HepG2 (cell line): ENCODE results near the gene KRT6B. TPM values are rescaled to one million over a fixed set of nuclear protein-coding genes. Genes with fewer than 3 reads are reported as not detected.

Source experiments
- ATAC-seq: fragments of 200-7000 bp; cut with Tn5 transposase; 3 replicates; pipeline ENCODE4 v1.9.1; 2020; ENCODE audit warnings: mild to moderate bottlenecking, moderate library complexity
- BruUV-seq: library from RNA; stranded (reverse); fragments of 400-500 nt; replicated peaks from 2 replicates; lab custom pipeline; 2021; lab: Mats Ljungman, UMichigan
- CTCF ChIA-PET: fragments of 300-600 bp; formaldehyde crosslinking; extraction: SDS; loops from one replicate; lab custom pipeline; 2021; ENCODE audit warnings: low total read pairs, inconsistent platforms, low intra/inter-chr PET ratio; lab: Yijun Ruan, JAX
- POLR2A ChIA-PET: fragments of 350-600 bp; sonication (Branson Sonifier 250); formaldehyde crosslinking; loops from one replicate; lab custom pipeline; 2020; ENCODE audit warnings: antibody characterized with exemption, inconsistent platforms; lab: Yijun Ruan, JAX
- DNase-seq: peaks from one replicate; pipeline ENCODE4 v3.0.0-alpha.2; 2015; ENCODE audit warnings: low spot score
- FAIRE-seq: peaks from 3 replicates; lab custom pipeline; 2011; peaks lifted over from hg19 to GRCh38; lab: Jason Lieb, UNC
- H2AFZ ChIP-seq: one replicate; pipeline ENCODE4 v1.6.1; 2011; ENCODE audit warnings: low read length, inconsistent platforms
- H3K27ac ChIP-seq: fragments of 300-600 bp; 3 replicates; pipeline ENCODE4 v1.8.0; 2011; ENCODE audit warnings: mixed run types, mild to moderate bottlenecking, mixed read lengths, low read length, inconsistent platforms; ENCODE audit not compliant: insufficient read depth; ENCODE audit errors: extremely low read length
- H3K27me3 ChIP-seq, 2 experiments: fragments of 200-600 bp in 1 of 2; 2 replicates in 1 of 2; 3 replicates in 1 of 2; pipeline versions ENCODE4 v1.6.0 to v1.8.0; 2011; ENCODE audit warnings: low read length in 2 of 2, mild to moderate bottlenecking in 2 of 2, moderate library complexity in 2 of 2, inconsistent platforms in 1 of 2; ENCODE audit not compliant: insufficient read depth in 2 of 2, control insufficient read depth in 1 of 2
- H3K36me3 ChIP-seq, 2 experiments: fragments of 200-600 bp in 1 of 2; replicated peaks in 1 of 2; 2 replicates in 1 of 2; 3 replicates in 1 of 2; pipeline versions ENCODE4 v1.5.1 to v1.8.0; 2011; ENCODE audit warnings: low read length in 2 of 2, inconsistent platforms in 1 of 2; ENCODE audit not compliant: insufficient read depth in 2 of 2, control insufficient read depth in 1 of 2
- H3K4me1 ChIP-seq: 2 replicates; pipeline ENCODE4 v1.5.1; 2012; ENCODE audit warnings: low read length, inconsistent platforms; ENCODE audit not compliant: insufficient read depth
- H3K4me2 ChIP-seq: 2 replicates; pipeline ENCODE4 v1.6.0; 2011; ENCODE audit warnings: low read depth, low read length, inconsistent platforms
- H3K4me3 ChIP-seq, 3 experiments: fragments of 200-600 bp in 1 of 3; sonication (generic), shearing (Covaris generic) in 1 of 3; replicated peaks in 1 of 3; 2 replicates each; pipeline ENCODE4 v1.5.1; 2011 to 2016; ENCODE audit warnings: low read length in 3 of 3, inconsistent platforms in 2 of 3, low read depth in 2 of 3, mild to moderate bottlenecking in 2 of 3, control low read depth in 1 of 3, mixed read lengths in 1 of 3; ENCODE audit not compliant: insufficient read depth in 1 of 3
- H3K79me2 ChIP-seq: one replicate; pipeline ENCODE4 v1.6.1; 2011; ENCODE audit warnings: low read length, inconsistent platforms; ENCODE audit not compliant: insufficient read depth
- H3K9ac ChIP-seq: 2 replicates; pipeline ENCODE4 v1.6.0; 2011; ENCODE audit warnings: mild to moderate bottlenecking, low read depth, low read length, inconsistent platforms; ENCODE audit not compliant: insufficient read depth
- H3K9me3 ChIP-seq: 2 replicates; pipeline ENCODE4 v1.5.1; 2012; ENCODE audit warnings: mild to moderate bottlenecking, low read length
- H4K20me1 ChIP-seq: 2 replicates; pipeline ENCODE4 v1.6.0; 2011; ENCODE audit warnings: inconsistent platforms, mild to moderate bottlenecking, low read length, moderate library complexity; ENCODE audit not compliant: insufficient read depth
- ATF2 ChIP-seq: sonication (generic); formaldehyde crosslinking; IDR thresholded peaks from 2 replicates; pipeline ENCODE4 v1.4.0; 2020; ENCODE audit warnings: missing genetic modification reagents
- CBX5 ChIP-seq: sonication (generic); formaldehyde crosslinking; IDR thresholded peaks from 2 replicates; pipeline ENCODE4 v1.4.0; 2020; ENCODE audit warnings: missing genetic modification reagents, borderline replicate concordance
- DDIT3 ChIP-seq: sonication (generic); formaldehyde crosslinking; IDR thresholded peaks from 2 replicates; pipeline ENCODE4 v1.4.0; 2020; ENCODE audit warnings: mild to moderate bottlenecking, missing genetic modification reagents
- HNF4A ChIP-seq: sonication (generic); formaldehyde crosslinking; IDR thresholded peaks from 2 replicates; pipeline ENCODE4 v1.4.0; 2020; ENCODE audit warnings: missing genetic modification reagents
- HNF4G ChIP-seq, 2 experiments: sonication (generic) in 1 of 2; formaldehyde crosslinking in 1 of 2; IDR thresholded peaks; 2 replicates each; pipeline versions ENCODE4 v1.4.0 to v1.6.1; 2011 to 2020; ENCODE audit warnings: borderline replicate concordance in 2 of 2, low read depth in 2 of 2, mild to moderate bottlenecking in 2 of 2, low read length in 1 of 2, missing genetic modification reagents in 1 of 2, moderate library complexity in 1 of 2
- HOXA3 ChIP-seq: sonication (generic); formaldehyde crosslinking; IDR thresholded peaks from 2 replicates; pipeline ENCODE4 v1.5.0; 2020; ENCODE audit warnings: missing genetic modification reagents
- ZNF460 ChIP-seq: sonication (generic); formaldehyde crosslinking; IDR thresholded peaks from 2 replicates; pipeline ENCODE4 v1.5.1; 2020; ENCODE audit warnings: missing genetic modification reagents, mild to moderate bottlenecking, borderline replicate concordance
- ZNF550 ChIP-seq: sonication (generic); formaldehyde crosslinking; IDR thresholded peaks from 2 replicates; pipeline ENCODE4 v1.4.0; 2020; ENCODE audit warnings: mild to moderate bottlenecking, missing genetic modification reagents, borderline replicate concordance
- ZNF678 ChIP-seq: sonication (generic); formaldehyde crosslinking; IDR thresholded peaks from 2 replicates; pipeline ENCODE4 v1.4.0; 2020; ENCODE audit warnings: mild to moderate bottlenecking, missing genetic modification reagents
- ZNF780A ChIP-seq: sonication (generic); formaldehyde crosslinking; IDR thresholded peaks from 2 replicates; pipeline ENCODE4 v1.8.0; 2022; ENCODE audit warnings: mild to moderate bottlenecking, missing genetic modification reagents, moderate library complexity
- ZSCAN29 ChIP-seq: sonication (generic); formaldehyde crosslinking; conservative IDR thresholded peaks from 2 replicates; pipeline ENCODE4 v1.4.0; 2020; ENCODE audit warnings: mild to moderate bottlenecking, missing genetic modification reagents
- WGBS: methylation state at CpG from one replicate; pipeline ENCODE4 v1.1.6; 2017; ENCODE audit warnings: low lambda C conversion rate; 5-methylcytosine and 5-hydroxymethylcytosine counted together
- in situ Hi-C: cut with HindIII; loops from 2 replicates; pipeline ENCODE4 v1.10.0; 2017; ENCODE audit warnings: low pct_unique_long_range_greater_than_20kb; ENCODE audit not compliant: extremely low pct_ligation_motif_present
- intact Hi-C: fragments of 100-400 bp; cut with micrococcal nuclease; formaldehyde crosslinking; loops from one replicate; pipeline ENCODE4 v1.10.0; 2022; ENCODE audit not compliant: unreplicated experiment
- polyA plus RNA-seq, 8 experiments: library from polyadenylated mRNA; depleted of rRNA in 3 of 8; stranded (reverse) in 7 of 8; unstranded in 1 of 8; fragments of >200 nt; fragmentation: Illumina TruSeq in 4 of 8; extraction: Trizol in 4 of 8; gene quantifications; 2 replicates each; pipeline versions ENCODE4 v1.2.1 to v1.2.3, GENCODE V29; 2011 to 2016; ENCODE audit warnings: low read depth in 4 of 8, missing spikeins in 1 of 8, mixed read lengths in 1 of 8; ENCODE audit not compliant: insufficient read depth in 1 of 8
- total RNA-seq, 5 experiments: library from RNA; depleted of rRNA; stranded (reverse); fragments of >200 nt; fragmentation: Illumina TruSeq; extraction: Trizol; gene quantifications; 2 replicates each; pipeline ENCODE4 v1.2.3, GENCODE V29; 2016; ENCODE audit warnings: low read depth in 1 of 5

Gene KRT6B
- total and polyA plus RNA-seq, 2 of the 13 experiments (the other 11 are each of a cell fraction or from before 2014, with no cell fraction given) = not detected

DNA sequence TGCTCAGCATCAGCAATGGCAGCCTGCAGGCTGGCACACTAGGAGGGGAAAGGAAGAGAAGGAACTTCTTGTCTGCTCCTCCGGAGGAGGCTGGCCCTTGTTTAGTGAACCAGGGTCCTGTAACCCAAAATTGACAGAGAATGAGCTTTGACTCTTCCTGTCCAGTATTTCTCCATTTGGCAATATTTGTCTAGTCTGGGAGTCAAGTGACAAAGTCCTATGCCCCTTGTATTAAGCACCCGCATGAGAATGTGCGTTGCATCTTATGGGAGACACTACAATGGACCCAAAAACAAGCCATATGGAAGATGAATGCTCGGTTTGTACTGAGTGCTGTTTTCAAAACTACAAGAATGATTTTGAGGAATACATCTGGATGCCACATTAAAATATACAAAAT lies 17.9 kb upstream of the KRT6B start:
- POLR2A ChIA-PET = no interaction called here
- H3K9ac ChIP-seq = no peak overlapping the region
- 2% methylated on average over 4 of the region's 4 CpGs for WGBS
- H3K4me3 ChIP-seq = no peak overlapping the region
- H3K4me1 ChIP-seq = peaks cover 9% of the 10 kb centered on the region
- intact Hi-C loops (no loop called here), in situ Hi-C loops (no loop called here)
- H3K36me3 ChIP-seq = no peaks in the 10 kb centered on the region
- H4K20me1 ChIP-seq = no peaks in the 10 kb centered on the region
- TF ChIP-seq HOXA3 (CRISPR knock-in tag) (no peak), HNF4A (CRISPR knock-in tag) (peak; percentile 56), HNF4G (IDR thresholded peaks at IDR 0.05; ENCODE audit: borderline replicate concordance, low read depth, low read length) (0 out of 2 replicates have a peak, but pooled peaks have one; percentile 33), HNF4G (CRISPR knock-in tag; IDR thresholded peaks at IDR 0.05; ENCODE audit: borderline replicate concordance, low read depth) (no peak), ZNF550 (no peak)
- H2AFZ ChIP-seq = no peak overlapping the region
- no peak for FAIRE-seq
- CTCF ChIA-PET = no interaction called here
- H3K27ac ChIP-seq = no peak overlapping the region
- no peaks in the 10 kb centered on the region; a peak in 1 of 5 replicates for H3K27me3 ChIP-seq
- no peaks in the 10 kb centered on the region for H3K79me2 ChIP-seq
- ATAC-seq = peak; percentile 40; the same call in 1 of the 3 replicates
- BruUV-seq = no TSS peak
- no peak overlapping the region for H3K4me2 ChIP-seq
- no peak for DNase-seq
- no peaks in the 10 kb centered on the region for H3K9me3 ChIP-seq

- no peak overlapping the region for H3K4me2 ChIP-seq
- no peak for DNase-seq
- FAIRE-seq = no peak
- no peak for TF ChIP-seq ZNF460 (CRISPR knock-in tag)
- no peak for TF ChIP-seq ZNF678 (CRISPR knock-in tag)
- no peak for TF ChIP-seq DDIT3 (CRISPR knock-in tag)
- TF ChIP-seq ZSCAN29 (CRISPR knock-in tag) = no peak
- no peak for TF ChIP-seq ZNF780A
- no peak for TF ChIP-seq CBX5 (CRISPR knock-in tag)
- no peak for TF ChIP-seq ATF2 (CRISPR knock-in tag)
- no peak overlapping the region for H3K27ac ChIP-seq
- no peak overlapping the region for H2AFZ ChIP-seq
- H3K9ac ChIP-seq = no peak overlapping the region
- no peaks in the 10 kb centered on the region for H3K36me3 ChIP-seq
- intact Hi-C loops = no loop called here
- 0% methylated on average over 2 of the region's 2 CpGs for WGBS
- H3K4me1 ChIP-seq = peaks cover 4% of the 10 kb centered on the region
- no peaks in the 10 kb centered on the region for H3K79me2 ChIP-seq
- in situ Hi-C loops = no loop called here
- H3K4me3 ChIP-seq = no peak overlapping the region
- no peak for ATAC-seq
- no peaks in the 10 kb centered on the region for H3K9me3 ChIP-seq
- CTCF ChIA-PET = no interaction called here
- no peaks in the 10 kb centered on the region for H4K20me1 ChIP-seq
- POLR2A ChIA-PET = no interaction called here
- no peaks in the 10 kb centered on the region; a peak in 1 of 5 replicates for H3K27me3 ChIP-seq
- no TSS peak for BruUV-seq
Observed at GRCh38 chr12:52464897-52465296, 13.0 kb upstream of the KRT6B start.
